A549 (cell line): ENCODE results near the gene KCNG3. TPM values are rescaled to one million over a fixed set of nuclear protein-coding genes. Genes with fewer than 3 reads are reported as not detected.

Experiments
- ATAC-seq, 2 experiments: fragments of 200-7000 bp in 1 of 2; fragments of >200 bp in 1 of 2; cut with Nextera tagmentation in 1 of 2; cut with Tn5 transposase in 1 of 2; 3 replicates each; pipeline versions ENCODE4 v1.8.0 to v1.9.1; 2018 to 2020; ENCODE audit warnings: mild to moderate bottlenecking in 1 of 2, moderate library complexity in 1 of 2
- CTCF ChIA-PET: fragments of 300-600 bp; sonication (Branson Sonifier 250); formaldehyde crosslinking; extraction: SDS; loops from one replicate; lab custom pipeline; 2021; ENCODE audit warnings: antibody characterized with exemption, inconsistent platforms; lab: Yijun Ruan, JAX
- POLR2A ChIA-PET: fragments of 350-600 bp; formaldehyde crosslinking; extraction: SDS; loops from one replicate; lab custom pipeline; 2021; ENCODE audit warnings: antibody characterized with exemption, inconsistent platforms; lab: Yijun Ruan, JAX
- DNase-seq, 2 experiments: peaks; one replicate each; pipeline versions ENCODE4 v3.0.0 to v3.0.0-alpha.2; 2011 to 2016; ENCODE audit warnings: low read depth in 1 of 2, low spot score in 1 of 2
- FAIRE-seq: peaks from 2 replicates; lab custom pipeline; 2011; peaks lifted over from hg19 to GRCh38; lab: Jason Lieb, UNC
- H3K27ac ChIP-seq, 2 experiments: fragments of >200 bp; sonication (Bioruptor Twin); formaldehyde crosslinking; 3 replicates each; pipeline ENCODE4 v1.5.1; 2016 to 2017
- H3K4me1 ChIP-seq: fragments of >200 bp; sonication (Bioruptor Twin); formaldehyde crosslinking; 3 replicates; pipeline ENCODE4 v1.6.1; 2016
- H3K4me2 ChIP-seq: fragments of >200 bp; sonication (Bioruptor Twin); formaldehyde crosslinking; 3 replicates; pipeline ENCODE4 v1.6.1; 2016
- H3K4me3 ChIP-seq: fragments of >200 bp; sonication (Bioruptor Twin); formaldehyde crosslinking; 3 replicates; pipeline ENCODE4 v1.5.1; 2016
- H3K9me3 ChIP-seq: fragments of >200 bp; sonication (Bioruptor Twin); formaldehyde crosslinking; 3 replicates; pipeline ENCODE4 v1.6.1; 2016
- CBX2 ChIP-seq: fragments of 200-600 bp; sonication (generic); IDR thresholded peaks from 2 replicates; pipeline ENCODE4 v1.6.1; 2016; ENCODE audit warnings: low read depth, mild to moderate bottlenecking, borderline replicate concordance
- CBX8 ChIP-seq: fragments of 200-600 bp; sonication (generic); IDR thresholded peaks from 2 replicates; pipeline ENCODE4 v1.6.1; 2016
- CHD4 ChIP-seq: fragments of 200-600 bp; sonication (generic); IDR thresholded peaks from 2 replicates; pipeline ENCODE4 v1.6.1; 2016; ENCODE audit warnings: antibody characterized with exemption, mild to moderate bottlenecking, borderline replicate concordance
- CTCF ChIP-seq: fragments of >200 bp; sonication (Bioruptor Twin); formaldehyde crosslinking; IDR thresholded peaks from 3 replicates; pipeline ENCODE4 v1.5.1; 2016
- EP300 ChIP-seq, 2 experiments: fragments of >200 bp; sonication (Bioruptor Twin); formaldehyde crosslinking; IDR thresholded peaks; 2 replicates in 1 of 2; 3 replicates in 1 of 2; pipeline ENCODE4 v1.6.1; 2016 to 2017
- FOSL2 ChIP-seq, 2 experiments: fragments of 450-650 bp in 1 of 2; fragments of >200 bp in 1 of 2; sonication (Bioruptor Twin) in 1 of 2; formaldehyde crosslinking; IDR thresholded peaks; 2 replicates each; pipeline versions ENCODE4 v1.5.0 to v1.6.1; 2016 to 2020; ENCODE audit warnings: mild to moderate bottlenecking in 1 of 2, moderate library complexity in 1 of 2
- HMGXB4 ChIP-seq: fragments of 250-450 bp; sonication (Bioruptor Pico); IDR thresholded peaks from 2 replicates; pipeline ENCODE4 v1.5.0; 2021; ENCODE audit warnings: mild to moderate bottlenecking, moderate library complexity, borderline replicate concordance
- MAFK ChIP-seq: fragments of 450-650 bp; IDR thresholded peaks from 2 replicates; pipeline ENCODE4 v1.6.1; 2014; ENCODE audit not compliant: partially characterized antibody
- MYC ChIP-seq: IDR thresholded peaks from 2 replicates; pipeline ENCODE4 v1.6.1; 2012; ENCODE audit warnings: mild to moderate bottlenecking, inconsistent platforms, low read length, improper control_type of control experiment, borderline replicate concordance
- NPAS2 ChIP-seq: fragments of 250-450 bp; sonication (Bioruptor Pico); IDR thresholded peaks from 2 replicates; pipeline ENCODE4 v1.8.0; 2022; ENCODE audit warnings: mild to moderate bottlenecking, moderate library complexity, borderline replicate concordance
- NR3C1 ChIP-seq: fragments of >200 bp; sonication (Bioruptor Twin); formaldehyde crosslinking; IDR thresholded peaks from 3 replicates; pipeline ENCODE4 v1.6.1; 2017
- POLR2A ChIP-seq: IDR thresholded peaks from 2 replicates; pipeline ENCODE4 v1.6.1; 2012; ENCODE audit warnings: mild to moderate bottlenecking, low read length
- SREBF2 ChIP-seq: fragments of 450-650 bp; IDR thresholded peaks from 2 replicates; pipeline ENCODE4 v1.6.1; 2014; ENCODE audit warnings: mild to moderate bottlenecking, moderate library complexity
- TFCP2L1 ChIP-seq: fragments of 250-450 bp; sonication (Bioruptor Pico); IDR thresholded peaks from 2 replicates; pipeline ENCODE4 v1.5.0; 2021; ENCODE audit warnings: mild to moderate bottlenecking
- USF2 ChIP-seq: fragments of 450-650 bp; IDR thresholded peaks from 2 replicates; pipeline ENCODE4 v1.6.1; 2014; ENCODE audit warnings: antibody characterized with exemption
- ZFP36 ChIP-seq: fragments of 450-650 bp; IDR thresholded peaks from 2 replicates; pipeline ENCODE4 v1.6.1; 2014; ENCODE audit warnings: borderline replicate concordance; ENCODE audit not compliant: partially characterized antibody
- ZNF302 ChIP-seq: fragments of 250-450 bp; sonication (Bioruptor Pico); IDR thresholded peaks from 2 replicates; pipeline ENCODE4 v1.9.0; 2021; ENCODE audit warnings: inconsistent platforms, mild to moderate bottlenecking, moderate library complexity
- ZSCAN20 ChIP-seq: fragments of 250-450 bp; sonication (Bioruptor Pico); IDR thresholded peaks from 2 replicates; pipeline ENCODE4 v1.8.0; 2022; ENCODE audit warnings: mild to moderate bottlenecking, moderate library complexity
- WGBS: methylation state at CpG from one replicate; pipeline ENCODE4 v1.1.6; 2017; ENCODE audit errors: missing lambda C conversion rate; 5-methylcytosine and 5-hydroxymethylcytosine counted together
- polyA plus RNA-seq, 4 experiments: library from polyadenylated mRNA; depleted of rRNA in 3 of 4; stranded (reverse); fragments of >200 nt; fragmentation: RNase III in 1 of 4; extraction: RNeasy Plus Mini Kit Qiagen cat#74134 plus additional on column Dnase treatment in 1 of 4; gene quantifications; 2 replicates in 3 of 4; 3 replicates in 1 of 4; pipeline ENCODE4 v1.2.3, GENCODE V29; 2011 to 2017
- TF ChIP-seq, protein P1 (sequence below): IDR thresholded peaks from 2 replicates; pipeline ENCODE4 v1.6.1; 2012; ENCODE audit warnings: low read depth, borderline replicate concordance
- TF ChIP-seq, protein P2 (sequence below): fragments of 200-600 bp; sonication (generic); IDR thresholded peaks from 2 replicates; pipeline ENCODE4 v1.6.1; 2016; ENCODE audit warnings: antibody characterized with exemption, mild to moderate bottlenecking, moderate library complexity

Gene KCNG3
- polyA plus RNA-seq, 2 of the 4 experiments (the other 2 are of a cell fraction), result 0.67 to 0.70 TPM

GRCh38 chr2:42464631-42465030 is 29.2 kb downstream of the KCNG3 start:
- ChIA-PET CTCF (interaction anchor here (1.6 kb wide), 1 partner anchor 30 kb away, joined by 4 read pairs; the partner anchor contains the start of gene KCNG3), POLR2A (no interaction called here)
- H3K4me3 ChIP-seq, result no peak overlapping the region
- H3K4me2 ChIP-seq, result no peak overlapping the region
- no peak for FAIRE-seq
- TF ChIP-seq TFCP2L1 (CRISPR knock-in tag) (no peak), POLR2A (no peak), CHD4 (no peak), CTCF (no peak), NPAS2 (CRISPR knock-in tag) (no peak), MAFK (no peak), SREBF2 (no peak), MYC (no peak), FOSL2 (IDR thresholded peaks at IDR 0.05) (no peak), FOSL2 (CRISPR knock-in tag; IDR thresholded peaks at IDR 0.05) (no peak), HMGXB4 (CRISPR knock-in tag) (no peak), USF2 (no peak), ZSCAN20 (CRISPR knock-in tag) (no peak), NR3C1 (no peak), ZNF302 (CRISPR knock-in tag) (no peak), CBX2 (no peak), ZFP36 (no peak), EP300 (IDR thresholded peaks at IDR 0.05) (no peak), CBX8 (no peak)
- TF ChIP-seq, protein P1, sequence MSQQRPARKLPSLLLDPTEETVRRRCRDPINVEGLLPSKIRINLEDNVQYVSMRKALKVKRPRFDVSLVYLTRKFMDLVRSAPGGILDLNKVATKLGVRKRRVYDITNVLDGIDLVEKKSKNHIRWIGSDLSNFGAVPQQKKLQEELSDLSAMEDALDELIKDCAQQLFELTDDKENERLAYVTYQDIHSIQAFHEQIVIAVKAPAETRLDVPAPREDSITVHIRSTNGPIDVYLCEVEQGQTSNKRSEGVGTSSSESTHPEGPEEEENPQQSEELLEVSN, result no peak
- TF ChIP-seq, protein P2, sequence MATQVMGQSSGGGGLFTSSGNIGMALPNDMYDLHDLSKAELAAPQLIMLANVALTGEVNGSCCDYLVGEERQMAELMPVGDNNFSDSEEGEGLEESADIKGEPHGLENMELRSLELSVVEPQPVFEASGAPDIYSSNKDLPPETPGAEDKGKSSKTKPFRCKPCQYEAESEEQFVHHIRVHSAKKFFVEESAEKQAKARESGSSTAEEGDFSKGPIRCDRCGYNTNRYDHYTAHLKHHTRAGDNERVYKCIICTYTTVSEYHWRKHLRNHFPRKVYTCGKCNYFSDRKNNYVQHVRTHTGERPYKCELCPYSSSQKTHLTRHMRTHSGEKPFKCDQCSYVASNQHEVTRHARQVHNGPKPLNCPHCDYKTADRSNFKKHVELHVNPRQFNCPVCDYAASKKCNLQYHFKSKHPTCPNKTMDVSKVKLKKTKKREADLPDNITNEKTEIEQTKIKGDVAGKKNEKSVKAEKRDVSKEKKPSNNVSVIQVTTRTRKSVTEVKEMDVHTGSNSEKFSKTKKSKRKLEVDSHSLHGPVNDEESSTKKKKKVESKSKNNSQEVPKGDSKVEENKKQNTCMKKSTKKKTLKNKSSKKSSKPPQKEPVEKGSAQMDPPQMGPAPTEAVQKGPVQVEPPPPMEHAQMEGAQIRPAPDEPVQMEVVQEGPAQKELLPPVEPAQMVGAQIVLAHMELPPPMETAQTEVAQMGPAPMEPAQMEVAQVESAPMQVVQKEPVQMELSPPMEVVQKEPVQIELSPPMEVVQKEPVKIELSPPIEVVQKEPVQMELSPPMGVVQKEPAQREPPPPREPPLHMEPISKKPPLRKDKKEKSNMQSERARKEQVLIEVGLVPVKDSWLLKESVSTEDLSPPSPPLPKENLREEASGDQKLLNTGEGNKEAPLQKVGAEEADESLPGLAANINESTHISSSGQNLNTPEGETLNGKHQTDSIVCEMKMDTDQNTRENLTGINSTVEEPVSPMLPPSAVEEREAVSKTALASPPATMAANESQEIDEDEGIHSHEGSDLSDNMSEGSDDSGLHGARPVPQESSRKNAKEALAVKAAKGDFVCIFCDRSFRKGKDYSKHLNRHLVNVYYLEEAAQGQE, result no peak
- H3K9me3 ChIP-seq, result 0 out of 3 replicates have a peak, but pooled peaks cover 2% of the 10 kb centered on the region
- WGBS, result 77% methylated on average over 4 of the region's 4 CpGs
- DNase-seq, result no peak
- no peak overlapping the region for H3K27ac ChIP-seq
- H3K4me1 ChIP-seq, result no peaks in the 10 kb centered on the region
- no peak; a peak in 1 of 6 replicates for ATAC-seq
